Smooth muscle cell (in vitro differentiated cells): ENCODE data around the gene ENTPD8. TPM values are rescaled to one million over a fixed set of nuclear protein-coding genes. Genes with fewer than 3 reads are reported as not detected.

Experiments used
- DNase-seq: peaks from one replicate; lab custom pipeline; 2025; ENCODE audit not compliant: unreplicated experiment; lab: John Stamatoyannopoulos, UW
- H2AFZ ChIP-seq: fragments of 200-600 bp; sonication (generic); 2 replicates; pipeline ENCODE4 v1.6.0; 2016; ENCODE audit warnings: antibody characterized with exemption, low read depth, mild to moderate bottlenecking
- H3F3A ChIP-seq: fragments of 200-600 bp; sonication (generic); 2 replicates; pipeline ENCODE4 v1.6.0; 2017; ENCODE audit warnings: antibody characterized with exemption, low read depth
- H3K27ac ChIP-seq: fragments of 200-600 bp; sonication (generic); 2 replicates; pipeline ENCODE4 v1.5.1; 2016; ENCODE audit warnings: low read depth, mild to moderate bottlenecking
- H3K27me3 ChIP-seq: fragments of 200-600 bp; sonication (generic); 2 replicates; pipeline ENCODE4 v1.6.1; 2016; ENCODE audit warnings: low read depth, mild to moderate bottlenecking
- H3K36me3 ChIP-seq: fragments of 200-600 bp; sonication (generic); 2 replicates; pipeline ENCODE4 v1.5.1; 2016; ENCODE audit warnings: low read depth
- H3K4me1 ChIP-seq: fragments of 200-600 bp; sonication (generic); 2 replicates; pipeline ENCODE4 v1.5.1; 2016; ENCODE audit warnings: low read depth
- H3K4me2 ChIP-seq: fragments of 200-600 bp; sonication (generic); 2 replicates; pipeline ENCODE4 v1.6.0; 2016; ENCODE audit warnings: mild to moderate bottlenecking
- H3K4me3 ChIP-seq: fragments of 200-600 bp; sonication (generic); 2 replicates; pipeline ENCODE4 v1.5.1; 2016; ENCODE audit warnings: mild to moderate bottlenecking
- H3K79me2 ChIP-seq: fragments of 200-600 bp; sonication (generic); 2 replicates; pipeline ENCODE4 v1.6.0; 2016; ENCODE audit warnings: low read depth, mild to moderate bottlenecking
- H3K9ac ChIP-seq: fragments of 200-600 bp; sonication (generic); 2 replicates; pipeline ENCODE4 v1.6.0; 2016; ENCODE audit warnings: low read depth
- H3K9me3 ChIP-seq: fragments of 200-600 bp; sonication (generic); replicated peaks from 2 replicates; pipeline ENCODE4 v1.5.1; 2016; ENCODE audit warnings: low read depth
- H4K20me1 ChIP-seq: fragments of 200-600 bp; sonication (generic); 2 replicates; pipeline ENCODE4 v1.6.0; 2016; ENCODE audit warnings: low read depth
- CTCF ChIP-seq: fragments of 200-600 bp; sonication (generic); IDR thresholded peaks from 2 replicates; pipeline ENCODE4 v1.5.1; 2017; ENCODE audit warnings: borderline replicate concordance, mild to moderate bottlenecking, antibody characterized with exemption; ENCODE audit not compliant: insufficient read depth, poor library complexity, severe bottlenecking
- WGBS: methylation state at CpG from one replicate; pipeline ENCODE4 v1.1.7; 2016; ENCODE audit warnings: low lambda C conversion rate; 5-methylcytosine and 5-hydroxymethylcytosine counted together
- polyA plus RNA-seq: library from polyadenylated mRNA; unstranded; fragments of >200 nt; fragmentation: Nextera tagmentation; extraction: Ambion mirVana; gene quantifications from 2 replicates; pipeline ENCODE4 v1.2.1, GENCODE V29; 2016
- total RNA-seq: library from RNA; depleted of rRNA; stranded (reverse); fragments of >200 nt; gene quantifications from 2 replicates; pipeline ENCODE4 v1.2.3, GENCODE V29; 2014

Gene ENTPD8
- total and polyA plus RNA-seq, 2 experiments from 2014 or later = not detected

- H4K20me1 ChIP-seq = no peaks in the 10 kb centered on the region
- 82% methylated on average over 33 of the region's 34 CpGs for WGBS
- H3K9ac ChIP-seq = no peak overlapping the region
- no peak overlapping the region for H3K27ac ChIP-seq
- H3K79me2 ChIP-seq = no peaks in the 10 kb centered on the region
- no peak overlapping the region for H2AFZ ChIP-seq
- no peaks in the 10 kb centered on the region for H3K27me3 ChIP-seq
- no peaks in the 10 kb centered on the region for H3K9me3 ChIP-seq
- no peak overlapping the region for H3K4me2 ChIP-seq
- no peaks in the 10 kb centered on the region for H3F3A ChIP-seq
- DNase-seq = no peak
- H3K4me1 ChIP-seq = no peaks in the 10 kb centered on the region
- TF ChIP-seq CTCF = no peak
- H3K4me3 ChIP-seq = no peak overlapping the region
- H3K36me3 ChIP-seq = no peaks in the 10 kb centered on the region
Observed at GRCh38 chr9:137429974-137430722, 11.0 kb downstream of the ENTPD8 start.

- Histone ChIP-seq H3K9ac (no peak overlapping the region), H2AFZ (no peak overlapping the region), H3K27me3 (no peaks in the 10 kb centered on the region), H4K20me1 (no peaks in the 10 kb centered on the region), H3K27ac (no peak overlapping the region), H3K36me3 (no peaks in the 10 kb centered on the region), H3K4me1 (no peaks in the 10 kb centered on the region), H3F3A (no peaks in the 10 kb centered on the region), H3K79me2 (no peaks in the 10 kb centered on the region), H3K4me3 (no peak overlapping the region), H3K9me3 (no peaks in the 10 kb centered on the region), H3K4me2 (no peak overlapping the region)
- 94% methylated on average over 13 of the region's 14 CpGs for WGBS
- no peak for DNase-seq
- no peak for TF ChIP-seq CTCF
Observed at GRCh38 chr9:137429546-137429890, 11.6 kb downstream of the ENTPD8 start.

GRCh38 chr9:137428841-137429545 lies 12.2 kb downstream of the ENTPD8 start:
- H3K9me3 ChIP-seq = no peaks in the 10 kb centered on the region
- no peaks in the 10 kb centered on the region for H3K27me3 ChIP-seq
- TF ChIP-seq CTCF = no peak
- no peak overlapping the region for H3K27ac ChIP-seq
- H4K20me1 ChIP-seq = no peaks in the 10 kb centered on the region
- no peaks in the 10 kb centered on the region for H3K79me2 ChIP-seq
- H3F3A ChIP-seq = no peaks in the 10 kb centered on the region
- H2AFZ ChIP-seq = no peak overlapping the region
- whole genome bisulfite sequencing = 91% methylated on average over 23 of the region's 27 CpGs
- no peak overlapping the region for H3K9ac ChIP-seq
- no peak overlapping the region for H3K4me2 ChIP-seq
- DNase-seq = no peak
- no peaks in the 10 kb centered on the region for H3K4me1 ChIP-seq
- H3K36me3 ChIP-seq = no peaks in the 10 kb centered on the region
- H3K4me3 ChIP-seq = no peak overlapping the region
